K562 (cell line): ENCODE results near the gene TRIM2. TPM values are rescaled to one million over a fixed set of nuclear protein-coding genes. Genes with fewer than 3 reads are reported as not detected.

Experiments
- ATAC-seq: fragments of 200-7000 bp; cut with Tn5 transposase; 3 replicates; pipeline ENCODE4 v1.9.1; 2020; ENCODE audit warnings: moderate library complexity
- BruUV-seq: library from RNA; stranded (reverse); fragments of 400-500 nt; replicated peaks from 2 replicates; lab custom pipeline; 2021; lab: Mats Ljungman, UMichigan
- CTCF ChIA-PET: fragments of 300-600 bp; formaldehyde crosslinking; extraction: SDS; loops from one replicate; lab custom pipeline; 2021; ENCODE audit warnings: low intra/inter-chr PET ratio; lab: Yijun Ruan, JAX
- POLR2A ChIA-PET: fragments of 300-600, 350-650 bp; sonication (Branson Sonifier 250); formaldehyde crosslinking; extraction: SDS; loops from one replicate; lab custom pipeline; 2021; ENCODE audit warnings: antibody characterized with exemption, inconsistent platforms; lab: Yijun Ruan, JAX
- DNase-seq, 4 experiments: peaks; one replicate each; pipeline versions ENCODE4 v3.0.0 to v3.0.0-alpha.2; 2011 to 2018; ENCODE audit warnings: low spot score in 3 of 4, mixed read lengths in 3 of 4; ENCODE audit errors: extremely low read depth in 1 of 4
- FAIRE-seq: peaks from 2 replicates; lab custom pipeline; 2011; peaks lifted over from hg19 to GRCh38; lab: Jason Lieb, UNC
- H2AFZ ChIP-seq: 2 replicates; pipeline ENCODE4 v1.6.0; 2011; ENCODE audit warnings: low read depth, low read length, control low read depth, inconsistent platforms
- H3K27ac ChIP-seq: fragments of 200-600 bp; 3 replicates; pipeline ENCODE4 v1.8.0; 2011; ENCODE audit warnings: low read depth, mild to moderate bottlenecking, control low read depth, inconsistent platforms, low read length, moderate library complexity, mixed read lengths; ENCODE audit errors: extremely low read depth
- H3K27me3 ChIP-seq, 2 experiments: fragments of 300-600 bp in 1 of 2; 2 replicates in 1 of 2; 3 replicates in 1 of 2; pipeline versions ENCODE4 v1.6.0 to v1.8.0; 2011; ENCODE audit warnings: inconsistent platforms in 2 of 2, low read length in 2 of 2, mild to moderate bottlenecking in 1 of 2, mixed read lengths in 1 of 2, moderate library complexity in 1 of 2; ENCODE audit not compliant: control insufficient read depth in 2 of 2, insufficient read depth in 2 of 2
- H3K36me3 ChIP-seq: fragments of 300-600 bp; 3 replicates; pipeline ENCODE4 v1.8.0; 2011; ENCODE audit warnings: mild to moderate bottlenecking, low read length, inconsistent platforms; ENCODE audit not compliant: control insufficient read depth, insufficient read depth
- H3K4me1 ChIP-seq, 2 experiments: fragments of 200-600 bp in 1 of 2; replicated peaks in 1 of 2; 2 replicates in 1 of 2; 3 replicates in 1 of 2; pipeline versions ENCODE4 v1.5.1 to v1.8.0; 2011; ENCODE audit warnings: inconsistent platforms in 2 of 2, low read length in 2 of 2, mild to moderate bottlenecking in 1 of 2, mixed read lengths in 1 of 2, moderate library complexity in 1 of 2; ENCODE audit not compliant: control insufficient read depth in 2 of 2, insufficient read depth in 2 of 2
- H3K4me2 ChIP-seq: 2 replicates; pipeline ENCODE4 v1.6.1; 2011; ENCODE audit warnings: low read length, control low read depth, inconsistent platforms, mixed read lengths; ENCODE audit not compliant: insufficient read depth
- H3K4me3 ChIP-seq: fragments of 200-600 bp; sonication (generic), shearing (Covaris generic); 2 replicates; pipeline ENCODE4 v1.5.1; 2016; ENCODE audit warnings: control low read depth, inconsistent platforms
- H3K79me2 ChIP-seq: fragments of 200-600 bp; 3 replicates; pipeline ENCODE4 v1.8.0; 2011; ENCODE audit warnings: low read length, inconsistent platforms; ENCODE audit not compliant: control insufficient read depth, insufficient read depth
- H3K9ac ChIP-seq, 2 experiments: 2 replicates each; pipeline versions ENCODE4 v1.6.0 to v1.6.1; 2011; ENCODE audit warnings: low read depth in 2 of 2, low read length in 2 of 2, control low read depth in 1 of 2, inconsistent platforms in 1 of 2, mild to moderate bottlenecking in 1 of 2, mixed read lengths in 1 of 2; ENCODE audit not compliant: insufficient read depth in 1 of 2
- H3K9me1 ChIP-seq: one replicate; pipeline ENCODE4 v1.6.0; 2011; ENCODE audit warnings: inconsistent platforms, mild to moderate bottlenecking, low read length, moderate library complexity; ENCODE audit not compliant: control insufficient read depth, insufficient read depth
- H3K9me3 ChIP-seq: replicated peaks from 2 replicates; pipeline ENCODE4 v1.5.1; 2011; ENCODE audit warnings: low read depth, low read length, inconsistent platforms; ENCODE audit not compliant: control insufficient read depth, insufficient read depth
- H4K20me1 ChIP-seq: replicated peaks from 2 replicates; pipeline ENCODE4 v1.6.1; 2011; ENCODE audit warnings: low read length, inconsistent platforms, mixed read lengths; ENCODE audit not compliant: control insufficient read depth, insufficient read depth
- CTBP1 ChIP-seq: fragments of 450-650 bp; IDR thresholded peaks from 2 replicates; pipeline ENCODE4 v1.6.1; 2016; ENCODE audit warnings: borderline replicate concordance
- NR1H2 ChIP-seq: sonication (generic); formaldehyde crosslinking; IDR thresholded peaks from 2 replicates; pipeline ENCODE4 v1.4.0; 2020; ENCODE audit warnings: mild to moderate bottlenecking, missing genetic modification reagents
- ZNF253 ChIP-seq: fragments of 250-450 bp; sonication (Bioruptor Pico); conservative IDR thresholded peaks from 2 replicates; pipeline ENCODE4 v1.6.1; 2021; ENCODE audit warnings: mild to moderate bottlenecking
- WGBS: fragments of 100-300 bp; shearing (Covaris generic); methylation state at CpG from one replicate; pipeline ENCODE4 v1.1.6; 2016; ENCODE audit warnings: low coverage, mixed read lengths; ENCODE audit not compliant: insufficient coverage; ENCODE audit errors: missing lambda C conversion rate; 5-methylcytosine and 5-hydroxymethylcytosine counted together
- in situ Hi-C: fragments of 300-500 bp; cut with MboI; formaldehyde crosslinking; loops from 4 replicates; pipeline ENCODE4 v1.15.0; 2018; ENCODE audit warnings: inconsistent platforms, mixed read lengths
- intact Hi-C: fragments of 100-400 bp; cut with micrococcal nuclease; formaldehyde crosslinking; loops from 2 replicates; pipeline ENCODE4 v1.14.2; 2022
- polyA plus RNA-seq, 8 experiments: library from polyadenylated mRNA; depleted of rRNA in 4 of 8; stranded (reverse) in 5 of 8; unstranded in 3 of 8; fragments of >200 nt; fragmentation: Nextera tagmentation in 2 of 8; fragmentation: Illumina TruSeq in 1 of 8; extraction: Ambion mirVana in 2 of 8; extraction: Trizol in 1 of 8; gene quantifications; 2 replicates each; pipeline versions ENCODE4 v1.2.1 to v1.2.3, GENCODE V29; 2011 to 2014; ENCODE audit warnings: inconsistent platforms in 1 of 8, missing spikeins in 1 of 8
- total RNA-seq, 7 experiments: library from RNA; depleted of rRNA in 6 of 7; stranded (reverse); fragments of >200 nt in 6 of 7; fragmentation: Illumina TruSeq in 2 of 7; extraction: Trizol in 2 of 7; gene quantifications; 2 replicates each; pipeline versions ENCODE4 v1.2.1 to v1.2.3, GENCODE V29; 2011 to 2021; ENCODE audit warnings: low replicate concordance in 1 of 7
- TF ChIP-seq, protein P1 (sequence below): fragments of 450-650 bp; formaldehyde crosslinking; IDR thresholded peaks from 2 replicates; pipeline ENCODE4 v1.4.0; 2020; ENCODE audit warnings: mild to moderate bottlenecking

TRIM2 gene
- total and polyA plus RNA-seq, 9 of the 15 experiments (the other 6 are each of a cell fraction or from before 2014, with no cell fraction given): 0.01 to 0.41 (median 0.13) TPM; not detected in 1

DNA sequence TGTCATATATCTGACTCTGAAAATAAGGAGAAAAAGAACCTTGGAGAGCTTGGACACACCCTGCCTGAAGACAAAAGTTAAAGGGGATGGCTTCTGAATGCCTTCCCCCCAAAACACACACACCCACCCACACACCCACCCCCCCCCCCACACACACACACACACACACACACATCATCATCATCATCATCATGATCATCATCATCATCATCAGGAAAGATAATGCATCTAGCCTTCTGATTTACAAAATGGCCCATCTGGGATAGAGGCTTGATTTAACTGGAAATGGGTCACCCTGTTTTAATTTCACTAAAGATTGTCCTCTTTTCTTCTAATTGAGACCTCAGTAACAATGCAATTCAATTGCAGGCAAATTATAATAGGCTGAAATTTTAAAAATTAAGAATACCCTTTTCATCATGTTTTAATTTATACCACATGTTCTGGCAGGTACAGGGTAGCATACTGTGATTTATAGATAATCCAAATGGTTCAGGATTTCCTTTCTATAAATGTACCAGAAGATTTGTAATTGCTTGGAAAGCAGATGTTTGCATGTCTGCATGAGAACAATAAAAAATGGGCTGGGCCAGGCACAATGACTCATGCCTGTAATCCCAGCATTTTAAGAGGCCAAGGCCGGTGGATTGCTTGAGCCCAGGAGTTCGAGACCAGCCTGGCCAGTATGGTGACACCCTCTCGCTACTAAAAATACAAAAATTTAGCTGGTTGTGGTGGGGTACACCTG, 56.5 kb downstream of the TRIM2 start:
- FAIRE-seq: no peak
- 0% methylated on average over 3 of the region's 3 CpGs for WGBS
- Histone ChIP-seq H3K4me1 (no peaks in the 10 kb centered on the region), H3K27me3 (peaks cover 10 to 17% of the 10 kb centered on the region in 2 experiments; a peak in 3 of 5 replicates), H2AFZ (no peak overlapping the region), H3K36me3 (no peaks in the 10 kb centered on the region), H4K20me1 (no peaks in the 10 kb centered on the region), H3K9me1 (no peaks in the 10 kb centered on the region), H3K4me2 (no peak overlapping the region), H3K79me2 (no peaks in the 10 kb centered on the region), H3K27ac (no peak overlapping the region), H3K9me3 (no peaks in the 10 kb centered on the region), H3K9ac (no peak overlapping the region), H3K4me3 (no peak overlapping the region)
- POLR2A ChIA-PET: no interaction called here
- BruUV-seq: no TSS peak
- DNase-seq: no peak
- CTCF ChIA-PET: no interaction called here
- no peak for ATAC-seq
- in situ Hi-C loops: no loop called here
- no peak for TF ChIP-seq ZNF253 (CRISPR knock-in tag)
- TF ChIP-seq, protein P1, sequence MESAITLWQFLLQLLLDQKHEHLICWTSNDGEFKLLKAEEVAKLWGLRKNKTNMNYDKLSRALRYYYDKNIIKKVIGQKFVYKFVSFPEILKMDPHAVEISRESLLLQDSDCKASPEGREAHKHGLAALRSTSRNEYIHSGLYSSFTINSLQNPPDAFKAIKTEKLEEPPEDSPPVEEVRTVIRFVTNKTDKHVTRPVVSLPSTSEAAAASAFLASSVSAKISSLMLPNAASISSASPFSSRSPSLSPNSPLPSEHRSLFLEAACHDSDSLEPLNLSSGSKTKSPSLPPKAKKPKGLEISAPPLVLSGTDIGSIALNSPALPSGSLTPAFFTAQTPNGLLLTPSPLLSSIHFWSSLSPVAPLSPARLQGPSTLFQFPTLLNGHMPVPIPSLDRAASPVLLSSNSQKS (CRISPR knock-in tag): no peak
- TF ChIP-seq CTBP1: no peak
- TF ChIP-seq NR1H2 (CRISPR knock-in tag): no peak
- intact Hi-C loops: no loop called here
